GM21526 (cell line): ENCODE results near the gene CSPG4.
"Not testable (repeated sequence)": the region's sequence is repeated elsewhere in the genome, so short reads cannot be mapped to it uniquely, and the experiment has no call there.

Experiments
- ATAC-seq: cut with Tn5 transposase; IDR thresholded peaks from one replicate; pipeline ENCODE4 v1.9.1; 2021; ENCODE audit warnings: moderate library complexity; ENCODE audit not compliant: unreplicated experiment, low FRiP score

The CSPG4 gene

GRCh38 chr15:75725719-75726607 lies 13.3 kb upstream of the CSPG4 start:
- ATAC-seq = no peak

GRCh38 chr15:75725006-75725718 lies 12.5 kb upstream of the CSPG4 start:
- no peak for ATAC-seq

GRCh38 chr15:75723847-75724660 lies 11.4 kb upstream of the CSPG4 start:
- ATAC-seq = no peak

GRCh38 chr15:75723171-75723846 lies 10.7 kb upstream of the CSPG4 start:
- ATAC-seq = no peak

GRCh38 chr15:75721923-75722870 lies 9.5 kb upstream of the CSPG4 start:
- ATAC-seq = no peak

- no peak for ATAC-seq
Observed at GRCh38 chr15:75721480-75721922, 8.9 kb upstream of the CSPG4 start.

GRCh38 chr15:75720787-75721479 lies 8.3 kb upstream of the CSPG4 start:
- no peak for ATAC-seq

GRCh38 chr15:75720297-75720696 lies 7.6 kb upstream of the CSPG4 start:
- ATAC-seq = no peak

GRCh38 chr15:75718328-75718727 lies 5.7 kb upstream of the CSPG4 start:
- ATAC-seq = no peak

- not testable (repeated sequence) for ATAC-seq
Observed at GRCh38 chr15:75717001-75717400, 4.4 kb upstream of the CSPG4 start.

GRCh38 chr15:75716249-75716950 lies 3.8 kb upstream of the CSPG4 start:
- not testable (repeated sequence) for ATAC-seq

GRCh38 chr15:75715312-75715832 lies 2.7 kb upstream of the CSPG4 start:
- ATAC-seq = not testable (repeated sequence)

GRCh38 chr15:75714195-75714594 lies 1.5 kb upstream of the CSPG4 start:
- ATAC-seq = no peak

GRCh38 chr15:75713338-75713895 lies 769 bp upstream of the CSPG4 start:
- ATAC-seq = no peak

- ATAC-seq = not testable (repeated sequence)
Observed at GRCh38 chr15:75711495-75711894, 1.2 kb downstream of the CSPG4 start.

- ATAC-seq = not testable (repeated sequence)
Observed at GRCh38 chr15:75710874-75711273, 1.8 kb downstream of the CSPG4 start.

GRCh38 chr15:75709458-75709857 lies 3.2 kb downstream of the CSPG4 start:
- ATAC-seq = not testable (repeated sequence)

GRCh38 chr15:75706682-75706954 lies 6.0 kb downstream of the CSPG4 start:
- ATAC-seq = no peak
